ENCODE data around the gene HEATR5B.
"Not testable (repeated sequence)": the region's sequence is repeated elsewhere in the genome, so short reads cannot be mapped to it uniquely, and the experiment has no call there.

HEATR5B gene

GRCh38 chr2:36931688-36932087 is 152.5 kb downstream of the HEATR5B start:
- DNase-seq, result not testable (repeated sequence)

Data from fibroblast of skin of back (primary cell).